Breast epithelium (tissue), 4 donors: ENCODE data around the gene TRMT61A. TPM values are rescaled to one million over a fixed set of nuclear protein-coding genes. Genes with fewer than 3 reads are reported as not detected.

Experiments
- DNase-seq, 2 donors: peaks; one replicate each; pipeline ENCODE4 v3.0.0-alpha.2; 2019; ENCODE audit warnings: low spot score in 2 of 2
- H3K27ac ChIP-seq, 2 donors: fragments of 200-600 bp; sonication (generic) in 1 of 2; one replicate each; pipeline ENCODE4 v1.5.1; 2016 to 2019; ENCODE audit warnings: mild to moderate bottlenecking in 1 of 2
- H3K27me3 ChIP-seq, 2 donors: fragments of 200-600 bp; sonication (generic) in 1 of 2; one replicate each; pipeline versions ENCODE4 v1.5.1 to v1.6.0; 2017 to 2019; ENCODE audit warnings: control low read depth in 1 of 2, mild to moderate bottlenecking in 1 of 2
- H3K36me3 ChIP-seq: fragments of 200-600 bp; one replicate; pipeline ENCODE4 v1.5.1; 2019
- H3K4me1 ChIP-seq, 2 donors: fragments of 200-600 bp; sonication (generic); one replicate each; pipeline ENCODE4 v1.5.1; 2016 to 2019; ENCODE audit warnings: control low read depth in 1 of 2
- H3K4me3 ChIP-seq, 3 donors: fragments of 200-600 bp; sonication (generic); 1 replicate in 2 of 3; 2 replicates in 1 of 3; pipeline ENCODE4 v1.5.1; 2016 to 2019; ENCODE audit warnings: mild to moderate bottlenecking in 3 of 3, moderate library complexity in 2 of 3
- H3K9me3 ChIP-seq, 2 donors: fragments of 200-600 bp; sonication (generic) in 1 of 2; one replicate each; pipeline ENCODE4 v1.5.1; 2016 to 2019; ENCODE audit warnings: control low read depth in 1 of 2
- POLR2A ChIP-seq: fragments of 450-650 bp; IDR thresholded peaks from one replicate; pipeline ENCODE4 v1.6.1; 2016; ENCODE audit warnings: antibody characterized with exemption, mild to moderate bottlenecking, moderate library complexity
- POLR2AphosphoS5 ChIP-seq, 3 donors: sonication (generic); formaldehyde crosslinking; IDR thresholded peaks; one replicate each; pipeline ENCODE4 v1.6.1; 2017; ENCODE audit warnings: antibody characterized with exemption in 3 of 3
- intact Hi-C: fragments of 100-400 bp; cut with DNase I; formaldehyde crosslinking; loops from one replicate; pipeline ENCODE4 v1.15.1; 2023; ENCODE audit warnings: low total_unique reads
- total RNA-seq, 3 donors: library from RNA; depleted of rRNA; stranded (reverse); fragments of >200 nt; gene quantifications; one replicate each; pipeline ENCODE4 v1.1.0, GENCODE V29; 2016
- TF ChIP-seq, protein P1 (sequence below), 3 donors: fragments of 450-650 bp; IDR thresholded peaks; one replicate each; pipeline ENCODE4 v1.5.1; 2016 to 2017; ENCODE audit warnings: antibody characterized with exemption in 3 of 3, mild to moderate bottlenecking in 3 of 3, moderate library complexity in 3 of 3

The TRMT61A gene
- total RNA-seq, 3 donors from 2014 or later: 10.7 to 17.7 (median 11.3) TPM

DNA sequence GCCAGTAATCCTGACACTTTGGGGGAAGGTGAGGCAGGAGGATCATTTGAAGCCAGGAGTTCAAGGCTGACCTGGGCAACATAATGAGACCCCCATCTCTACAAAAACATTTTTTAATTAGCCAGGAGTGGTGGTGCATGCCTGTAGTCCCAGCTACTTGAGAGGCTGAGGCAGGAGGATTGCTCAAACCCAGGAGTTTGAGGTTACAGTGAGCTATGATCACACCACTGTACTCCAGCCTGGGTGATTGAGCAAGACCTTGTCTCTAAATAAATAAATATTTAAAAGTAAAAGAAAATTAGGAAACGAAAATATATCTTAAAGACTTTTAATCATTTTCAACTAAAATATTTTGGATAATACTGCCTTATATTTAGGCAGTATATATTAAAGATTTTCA, 32.2 kb upstream of the TRMT61A start:
- Histone ChIP-seq H3K4me1 (no peaks in the 10 kb centered on the region), H3K27ac (no peak overlapping the region), H3K27me3 (no peaks in the 10 kb centered on the region), H3K36me3 (no peaks in the 10 kb centered on the region), H3K9me3 (no peaks in the 10 kb centered on the region), H3K4me3 (no peak overlapping the region)
- intact Hi-C loops: no loop called here
- TF ChIP-seq POLR2AphosphoS5 (IDR thresholded peaks at IDR 0.05) (no peak), POLR2A (no peak)
- TF ChIP-seq, protein P1, sequence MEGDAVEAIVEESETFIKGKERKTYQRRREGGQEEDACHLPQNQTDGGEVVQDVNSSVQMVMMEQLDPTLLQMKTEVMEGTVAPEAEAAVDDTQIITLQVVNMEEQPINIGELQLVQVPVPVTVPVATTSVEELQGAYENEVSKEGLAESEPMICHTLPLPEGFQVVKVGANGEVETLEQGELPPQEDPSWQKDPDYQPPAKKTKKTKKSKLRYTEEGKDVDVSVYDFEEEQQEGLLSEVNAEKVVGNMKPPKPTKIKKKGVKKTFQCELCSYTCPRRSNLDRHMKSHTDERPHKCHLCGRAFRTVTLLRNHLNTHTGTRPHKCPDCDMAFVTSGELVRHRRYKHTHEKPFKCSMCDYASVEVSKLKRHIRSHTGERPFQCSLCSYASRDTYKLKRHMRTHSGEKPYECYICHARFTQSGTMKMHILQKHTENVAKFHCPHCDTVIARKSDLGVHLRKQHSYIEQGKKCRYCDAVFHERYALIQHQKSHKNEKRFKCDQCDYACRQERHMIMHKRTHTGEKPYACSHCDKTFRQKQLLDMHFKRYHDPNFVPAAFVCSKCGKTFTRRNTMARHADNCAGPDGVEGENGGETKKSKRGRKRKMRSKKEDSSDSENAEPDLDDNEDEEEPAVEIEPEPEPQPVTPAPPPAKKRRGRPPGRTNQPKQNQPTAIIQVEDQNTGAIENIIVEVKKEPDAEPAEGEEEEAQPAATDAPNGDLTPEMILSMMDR (IDR thresholded peaks at IDR 0.05): no peak
- no peak for DNase-seq

DNA sequence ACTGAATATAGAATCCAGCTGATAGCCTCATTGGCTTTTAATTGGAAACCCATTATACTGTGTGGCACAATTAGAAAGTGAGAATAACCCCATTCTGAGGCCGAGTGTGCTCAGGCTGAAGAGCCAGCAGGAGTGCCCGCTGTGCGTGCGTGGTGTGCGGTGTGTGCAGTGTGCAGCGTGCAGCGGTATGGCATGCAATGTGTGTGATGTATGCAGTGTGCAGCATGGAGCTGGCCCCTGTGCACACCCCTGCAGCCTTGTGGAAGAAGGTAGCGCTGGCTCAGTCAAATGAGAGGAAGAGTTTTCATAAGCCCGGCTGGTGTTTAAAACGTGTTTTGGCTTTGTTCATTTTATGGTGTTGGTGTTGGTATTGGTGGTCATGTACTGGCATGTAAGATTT, 29.3 kb upstream of the TRMT61A start:
- no peak for TF ChIP-seq POLR2A
- TF ChIP-seq, protein P1 (IDR thresholded peaks at IDR 0.05): no peak
- no peak for TF ChIP-seq POLR2AphosphoS5 (IDR thresholded peaks at IDR 0.05)
- intact Hi-C loops: loop anchor here (5.0 kb wide), 1 partner anchor 658 kb away; no protein-coding TSS in a partner anchor
- no peak overlapping the region for H3K27ac ChIP-seq
- H3K27me3 ChIP-seq: no peaks in the 10 kb centered on the region
- no peak overlapping the region for H3K4me3 ChIP-seq
- H3K4me1 ChIP-seq: no peaks in the 10 kb centered on the region
- no peak for DNase-seq
- no peaks in the 10 kb centered on the region for H3K9me3 ChIP-seq
- no peaks in the 10 kb centered on the region for H3K36me3 ChIP-seq

DNA sequence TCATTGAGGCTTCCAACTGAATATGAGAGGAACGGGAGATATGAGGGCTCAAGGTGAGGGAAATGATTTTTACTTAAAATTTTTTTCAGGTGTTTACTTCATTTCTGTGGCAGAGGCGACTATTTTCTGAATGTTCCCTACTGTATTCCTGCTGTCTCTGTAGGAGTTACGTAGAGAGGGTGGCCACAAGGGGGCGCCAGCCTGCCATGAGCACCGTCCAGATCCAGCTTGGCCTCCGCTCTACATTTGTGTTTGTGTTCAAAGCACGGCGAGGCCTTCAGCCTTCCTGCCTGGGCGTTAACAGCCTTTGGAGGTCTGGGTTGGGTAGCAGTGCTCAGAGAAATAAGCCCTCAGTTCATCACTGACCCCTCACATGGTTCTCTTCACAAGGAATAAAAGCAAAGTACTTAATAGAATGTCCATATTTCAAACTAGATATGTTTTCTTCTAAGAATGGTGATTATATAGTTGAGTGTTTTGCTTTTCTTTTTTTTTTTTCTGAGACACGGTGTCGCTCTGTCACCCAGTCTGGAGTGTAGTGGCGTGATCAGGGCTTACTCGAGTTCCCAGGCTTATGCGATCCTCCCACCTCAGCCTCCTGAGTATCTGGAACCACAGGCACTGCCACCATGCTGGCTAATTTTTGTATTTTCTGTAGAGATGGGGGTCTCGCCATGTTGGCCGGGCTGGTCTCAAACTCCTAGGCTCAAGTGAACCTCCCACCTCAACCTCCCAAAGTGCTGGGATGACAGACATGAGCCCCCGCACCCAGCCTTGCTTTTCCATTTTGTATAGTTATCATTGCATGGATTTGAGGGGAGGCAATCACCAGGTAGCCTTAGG, 28.6 kb upstream of the TRMT61A start:
- H3K4me1 ChIP-seq: no peaks in the 10 kb centered on the region
- DNase-seq: peak; percentile 86 to 89
- no peak overlapping the region for H3K4me3 ChIP-seq
- intact Hi-C loops: loop anchor here (5.0 kb wide), 1 partner anchor 657 kb away; no protein-coding TSS in a partner anchor
- H3K27me3 ChIP-seq: no peaks in the 10 kb centered on the region
- peak overlapping the region; percentile 25 to 33 for H3K27ac ChIP-seq
- H3K36me3 ChIP-seq: no peaks in the 10 kb centered on the region
- H3K9me3 ChIP-seq: no peaks in the 10 kb centered on the region
- TF ChIP-seq POLR2A (no peak), POLR2AphosphoS5 (IDR thresholded peaks at IDR 0.05) (peak; percentile 25 to 43 (median 30))
- TF ChIP-seq, protein P1 (IDR thresholded peaks at IDR 0.05): peak; percentile 84 to 88 (median 86)

DNA sequence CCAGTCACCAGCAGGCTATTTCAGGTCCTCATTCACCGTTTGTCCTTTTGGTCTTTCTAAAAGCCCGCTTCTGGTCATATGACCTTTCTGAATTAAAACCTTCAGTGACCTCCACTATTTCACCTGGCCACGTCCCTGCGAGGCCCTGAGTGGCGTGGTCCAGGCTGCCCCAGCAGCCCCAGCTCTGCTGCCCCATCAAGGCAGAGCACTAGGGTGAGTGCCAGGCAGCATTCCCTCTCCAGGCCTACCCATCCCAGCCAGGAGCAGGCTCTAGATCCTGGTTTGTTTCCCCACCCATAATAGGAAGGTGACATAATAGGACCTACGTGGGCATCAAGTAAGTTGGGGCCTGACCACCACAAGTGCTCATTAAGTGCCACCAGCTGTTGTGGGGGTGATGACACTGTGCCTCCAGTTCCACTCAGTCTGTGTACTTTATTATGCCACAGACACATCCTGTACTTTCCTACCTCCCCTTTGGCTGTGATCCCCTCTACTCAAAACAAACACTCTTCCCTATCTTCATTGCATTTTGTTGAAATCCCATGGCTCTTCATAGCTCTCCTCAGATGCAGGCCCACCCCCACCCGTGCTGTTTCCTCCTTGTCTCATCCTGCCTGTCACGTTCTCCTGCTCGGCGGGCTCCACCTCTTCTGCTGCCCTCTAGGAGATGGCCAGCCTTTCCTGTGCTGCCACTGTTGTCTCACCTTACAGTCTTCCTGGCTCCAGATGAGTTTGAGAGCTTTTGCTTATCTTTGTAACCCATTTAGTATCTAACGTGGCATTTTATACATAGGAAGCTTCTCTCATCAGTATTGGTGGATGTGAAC, 27.7 kb upstream of the TRMT61A start:
- TF ChIP-seq POLR2AphosphoS5 (IDR thresholded peaks at IDR 0.05): no peak
- TF ChIP-seq, protein P1 (IDR thresholded peaks at IDR 0.05): no peak
- no peaks in the 10 kb centered on the region for H3K4me1 ChIP-seq
- H3K27me3 ChIP-seq: no peaks in the 10 kb centered on the region
- intact Hi-C loops: loop anchor here (5.0 kb wide), 1 partner anchor 656 kb away; no protein-coding TSS in a partner anchor
- H3K4me3 ChIP-seq: no peak overlapping the region
- H3K36me3 ChIP-seq: no peaks in the 10 kb centered on the region
- H3K9me3 ChIP-seq: no peaks in the 10 kb centered on the region
- DNase-seq: no peak
- no peak overlapping the region for H3K27ac ChIP-seq
